Thymus (tissue), 11 donors: ENCODE data around the gene RPL36. TPM values are rescaled to one million over a fixed set of nuclear protein-coding genes. Genes with fewer than 3 reads are reported as not detected.

Experiments used
- DNase-seq, 9 donors: peaks; one replicate each; pipeline ENCODE4 v3.0.0-alpha.2; 2013; ENCODE audit warnings: low spot score in 9 of 9, low read depth in 6 of 9, missing footprints in 1 of 9
- H3K27ac ChIP-seq, 2 donors: one replicate each; pipeline ENCODE4 v1.5.1; 2013; ENCODE audit warnings: control low read depth in 1 of 2, low read depth in 1 of 2, low read length in 1 of 2, mild to moderate bottlenecking in 1 of 2, moderate library complexity in 1 of 2
- H3K27me3 ChIP-seq, 2 donors: one replicate each; pipeline ENCODE4 v1.5.1; 2013; ENCODE audit warnings: low read length in 1 of 2; ENCODE audit not compliant: control insufficient read depth in 2 of 2, insufficient read depth in 1 of 2
- H3K36me3 ChIP-seq, 2 donors: one replicate each; pipeline ENCODE4 v1.5.1; 2013; ENCODE audit warnings: low read length in 1 of 2, mild to moderate bottlenecking in 1 of 2, moderate library complexity in 1 of 2; ENCODE audit not compliant: control insufficient read depth in 2 of 2, insufficient read depth in 2 of 2
- H3K4me1 ChIP-seq, 2 donors: one replicate each; pipeline ENCODE4 v1.5.1; 2013; ENCODE audit warnings: low read length in 2 of 2; ENCODE audit not compliant: control insufficient read depth in 2 of 2, insufficient read depth in 2 of 2
- H3K4me3 ChIP-seq, 2 donors: one replicate each; pipeline ENCODE4 v1.5.1; 2013; ENCODE audit warnings: low read length in 2 of 2, control low read depth in 1 of 2, mild to moderate bottlenecking in 1 of 2
- H3K9me3 ChIP-seq, 2 donors: one replicate each; pipeline ENCODE4 v1.5.1; 2013; ENCODE audit warnings: low read length in 1 of 2, mild to moderate bottlenecking in 1 of 2; ENCODE audit not compliant: control insufficient read depth in 2 of 2, insufficient read depth in 1 of 2
- WGBS: extraction: QIAGEN DNeasy Blood & Tissue Kit; methylation state at CpG from one replicate; pipeline ENCODE4 v1.1.7; 2013; 5-methylcytosine and 5-hydroxymethylcytosine counted together
- polyA plus RNA-seq: library from polyadenylated mRNA; stranded (reverse); fragments of 200-250 nt; gene quantifications from one replicate; pipeline ENCODE4 v1.2.3, GENCODE V29; 2013
- total RNA-seq: library from RNA; stranded (reverse); fragments of 120-200 nt; gene quantifications from one replicate; pipeline ENCODE4 v1.2.4, GENCODE V29; 2013
- donor health status: healthy.

The RPL36 gene
- total and polyA plus RNA-seq, 2 donors = 1,127 to 1,924 TPM

GRCh38 chr19:5677136-5677535, 13.0 kb upstream of the RPL36 start:
- Histone ChIP-seq H3K4me1 (peaks cover 15% of the 10 kb centered on the region in 2 donors), H3K27ac (no peak overlapping the region), H3K9me3 (peaks cover 0 to 6% of the 10 kb centered on the region in 2 donors), H3K4me3 (no peak overlapping the region), H3K27me3 (peaks cover 0 to 3% of the 10 kb centered on the region in 2 donors), H3K36me3 (peaks cover 1 to 5% of the 10 kb centered on the region in 2 donors)
- 98% methylated on average over 10 of the region's 10 CpGs for WGBS
- no peak for DNase-seq

- no peak overlapping the region for H3K27ac ChIP-seq
- WGBS = 95% methylated on average over 9 of the region's 9 CpGs
Measured at GRCh38 chr19:5677580-5677979, 12.5 kb upstream of the RPL36 start.

GRCh38 chr19:5678071-5678718, 11.9 kb upstream of the RPL36 start:
- peaks cover 15% of the 10 kb centered on the region in 2 donors for H3K4me1 ChIP-seq
- H3K27me3 ChIP-seq = peaks cover 0 to 3% of the 10 kb centered on the region in 2 donors

More at GRCh38 chr19:5677580-5677979, 12.5 kb upstream of the RPL36 start:
- no peak for DNase-seq
- H3K36me3 ChIP-seq = peaks cover 0 to 5% of the 10 kb centered on the region in 2 donors
- H3K4me3 ChIP-seq = no peak overlapping the region
- peaks cover 0 to 3% of the 10 kb centered on the region in 2 donors for H3K27me3 ChIP-seq
- H3K9me3 ChIP-seq = peaks cover 0 to 6% of the 10 kb centered on the region in 2 donors
- peaks cover 15% of the 10 kb centered on the region in 2 donors for H3K4me1 ChIP-seq

GRCh38 chr19:5679289-5680083, 10.6 kb upstream of the RPL36 start:
- Histone ChIP-seq H3K4me3 (peak overlapping the region; percentile 83 to 100), H3K27me3 (peaks cover 0 to 3% of the 10 kb centered on the region in 2 donors), H3K36me3 (peaks cover 0 to 5% of the 10 kb centered on the region in 2 donors), H3K4me1 (peaks cover 15% of the 10 kb centered on the region in 2 donors), H3K9me3 (peaks cover 0 to 6% of the 10 kb centered on the region in 2 donors), H3K27ac (no peak overlapping the region)
- 39% methylated on average over 26 of the region's 26 CpGs for WGBS
- no peak for DNase-seq

More at GRCh38 chr19:5678071-5678718, 11.9 kb upstream of the RPL36 start:
- Histone ChIP-seq H3K9me3 (peaks cover 0 to 6% of the 10 kb centered on the region in 2 donors), H3K4me3 (no peak overlapping the region), H3K36me3 (peaks cover 0 to 5% of the 10 kb centered on the region in 2 donors), H3K27ac (no peak overlapping the region)
- no peak for DNase-seq
- WGBS = 97% methylated on average over 22 of the region's 22 CpGs

GRCh38 chr19:5680084-5680436, 10.0 kb upstream of the RPL36 start:
- peaks cover 0 to 6% of the 10 kb centered on the region in 2 donors for H3K9me3 ChIP-seq
- H3K4me1 ChIP-seq = peaks cover 15% of the 10 kb centered on the region in 2 donors
- H3K4me3 ChIP-seq = peak overlapping the region; percentile 83 to 100
- DNase-seq = no peak
- H3K36me3 ChIP-seq = peaks cover 0 to 5% of the 10 kb centered on the region in 2 donors
- peak overlapping the region; percentile 97 for H3K27ac ChIP-seq
- WGBS = under 1% methylated on average over 23 of the region's 23 CpGs
- peaks cover 0 to 3% of the 10 kb centered on the region in 2 donors for H3K27me3 ChIP-seq

- peak; percentile 97 to 100 (median 99) for DNase-seq
- H3K9me3 ChIP-seq = peaks cover 0 to 6% of the 10 kb centered on the region in 2 donors
- H3K36me3 ChIP-seq = peaks cover 0 to under 1% of the 10 kb centered on the region in 2 donors
- peak within 1 kb of the TSS; percentile 97 for H3K27ac ChIP-seq
- under 1% methylated on average over 94 of the region's 94 CpGs for WGBS
- H3K27me3 ChIP-seq = peaks cover 0 to 3% of the 10 kb centered on the region in 2 donors
- H3K4me3 ChIP-seq = peak within 1 kb of the TSS; percentile 83 to 100
- H3K4me1 ChIP-seq = peaks cover 15% of the 10 kb centered on the region in 2 donors
Measured at GRCh38 chr19:5680437-5681368, 9.4 kb upstream of the RPL36 start, which contains the start of the genes HSD11B1L and MICOS13. HSD11B1L (plus strand) TSS chr19:5681027; CDS start chr19:5684833, 3,806 bp downstream. MICOS13 (minus strand) TSS chr19:5680516; CDS start chr19:5680486, 30 bp downstream.

- no peak for DNase-seq
- H3K4me1 ChIP-seq = peaks cover 21% of the 10 kb centered on the region in 2 donors
- H3K27ac ChIP-seq = no peak overlapping the region
- WGBS = 75% methylated on average over 17 of the region's 17 CpGs
- peaks cover 0 to 3% of the 10 kb centered on the region in 2 donors for H3K27me3 ChIP-seq
- H3K9me3 ChIP-seq = peaks cover 0 to 6% of the 10 kb centered on the region in 2 donors
- H3K4me3 ChIP-seq = peak overlapping the region; percentile 83 to 100
- no peaks in the 10 kb centered on the region for H3K36me3 ChIP-seq
Measured at GRCh38 chr19:5681391-5682106, 8.5 kb upstream of the RPL36 start.

- Histone ChIP-seq H3K4me1 (peaks cover 21 to 24% of the 10 kb centered on the region in 2 donors), H3K4me3 (no peak overlapping the region), H3K36me3 (no peaks in the 10 kb centered on the region), H3K27ac (no peak overlapping the region), H3K27me3 (peaks cover 0 to 3% of the 10 kb centered on the region in 2 donors), H3K9me3 (peaks cover 0 to 6% of the 10 kb centered on the region in 2 donors)
- DNase-seq = no peak
- WGBS = 97% methylated on average over 3 of the region's 3 CpGs
Measured at GRCh38 chr19:5682107-5682482, 8.0 kb upstream of the RPL36 start.
